ENCODE results near the gene SLC35G6. TPM values are rescaled to one million over a fixed set of nuclear protein-coding genes. Genes with fewer than 3 reads are reported as not detected.

SLC35G6 gene
- total and polyA plus RNA-seq, 4 donors, result not detected

DNA sequence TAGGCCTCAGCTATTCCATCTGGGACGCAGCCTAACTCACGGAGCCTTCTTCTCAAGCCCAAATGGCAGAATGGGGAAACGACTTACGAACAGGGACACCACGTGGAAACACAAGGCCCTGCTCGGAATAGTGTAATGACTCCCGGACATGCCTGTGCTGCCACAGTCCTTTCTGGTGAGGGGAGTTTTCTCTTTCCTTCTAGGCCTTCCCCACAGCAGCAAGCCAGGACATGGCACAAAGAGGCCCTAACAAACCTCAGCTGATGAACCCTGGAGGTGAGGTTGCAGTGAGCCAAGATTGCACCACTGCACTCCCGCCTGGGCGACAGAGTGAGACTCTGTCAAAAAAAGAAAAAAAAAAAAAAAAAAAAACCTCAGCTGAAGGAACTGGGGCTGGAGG, 17.2 kb upstream of the SLC35G6 start:
- Histone ChIP-seq H3K9me3 (ENCODE audit: control insufficient read depth in 4 of 4, low read length in 3 of 4) (no peaks in the 10 kb centered on the region), H3K27ac (ENCODE audit: low read depth in 1 of 2, low read length in 2 of 2) (no peak overlapping the region), H3K4me3 (ENCODE audit: low read depth in 1 of 3, low read length in 3 of 3) (no peak overlapping the region), H3K4me1 (ENCODE audit: control insufficient read depth in 4 of 4, insufficient read depth in 4 of 4, low read length in 3 of 4) (peaks cover 0 to 13% (median 8%) of the 10 kb centered on the region in 4 donors), H3K9ac (ENCODE audit: low read depth in 1 of 2, low read length in 2 of 2) (no peak overlapping the region), H3K27me3 (ENCODE audit: control insufficient read depth in 4 of 4, insufficient read depth in 4 of 4, low read length in 3 of 4) (no peaks in the 10 kb centered on the region), H3K36me3 (ENCODE audit: control insufficient read depth in 4 of 4, insufficient read depth in 3 of 4, low read depth in 1 of 4, low read length in 3 of 4) (peaks cover 0 to 12% (median 3%) of the 10 kb centered on the region in 4 donors)
- WGBS, result 96% methylated on average over 9 of the region's 9 CpGs
- no peak for TF ChIP-seq RAD21 (IDR thresholded peaks at IDR 0.05)
- TF ChIP-seq EGR1 (IDR thresholded peaks at IDR 0.05; ENCODE audit: low read depth in 2 of 2), result no peak
- no peak for TF ChIP-seq HNF4A (conservative IDR thresholded peaks at IDR 0.05)
- TF ChIP-seq, protein P1, sequence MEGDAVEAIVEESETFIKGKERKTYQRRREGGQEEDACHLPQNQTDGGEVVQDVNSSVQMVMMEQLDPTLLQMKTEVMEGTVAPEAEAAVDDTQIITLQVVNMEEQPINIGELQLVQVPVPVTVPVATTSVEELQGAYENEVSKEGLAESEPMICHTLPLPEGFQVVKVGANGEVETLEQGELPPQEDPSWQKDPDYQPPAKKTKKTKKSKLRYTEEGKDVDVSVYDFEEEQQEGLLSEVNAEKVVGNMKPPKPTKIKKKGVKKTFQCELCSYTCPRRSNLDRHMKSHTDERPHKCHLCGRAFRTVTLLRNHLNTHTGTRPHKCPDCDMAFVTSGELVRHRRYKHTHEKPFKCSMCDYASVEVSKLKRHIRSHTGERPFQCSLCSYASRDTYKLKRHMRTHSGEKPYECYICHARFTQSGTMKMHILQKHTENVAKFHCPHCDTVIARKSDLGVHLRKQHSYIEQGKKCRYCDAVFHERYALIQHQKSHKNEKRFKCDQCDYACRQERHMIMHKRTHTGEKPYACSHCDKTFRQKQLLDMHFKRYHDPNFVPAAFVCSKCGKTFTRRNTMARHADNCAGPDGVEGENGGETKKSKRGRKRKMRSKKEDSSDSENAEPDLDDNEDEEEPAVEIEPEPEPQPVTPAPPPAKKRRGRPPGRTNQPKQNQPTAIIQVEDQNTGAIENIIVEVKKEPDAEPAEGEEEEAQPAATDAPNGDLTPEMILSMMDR (IDR thresholded peaks at IDR 0.05; ENCODE audit: low read depth, low read length, missing input control), result no peak
- TF ChIP-seq ATF3 (IDR thresholded peaks at IDR 0.05), result no peak
- no peak for TF ChIP-seq MAX (IDR thresholded peaks at IDR 0.05)
- no peak for TF ChIP-seq FOXA2 (IDR thresholded peaks at IDR 0.05)
- no peak for TF ChIP-seq SP1 (IDR thresholded peaks at IDR 0.05)
- TF ChIP-seq HNF4G (IDR thresholded peaks at IDR 0.05), result no peak
- no peak for TF ChIP-seq NR2F2 (IDR thresholded peaks at IDR 0.05)
- TF ChIP-seq GABPA (IDR thresholded peaks at IDR 0.05 in 1 of 2, conservative IDR thresholded peaks at IDR 0.05 in 1 of 2), result no peak
- TF ChIP-seq RXRA (IDR thresholded peaks at IDR 0.05), result no peak
- TF ChIP-seq YY1 (IDR thresholded peaks at IDR 0.05), result no peak
- no peak for TF ChIP-seq ZBTB33 (IDR thresholded peaks at IDR 0.05)
- TF ChIP-seq TAF1 (conservative IDR thresholded peaks at IDR 0.05), result no peak
- TF ChIP-seq FOXA1 (IDR thresholded peaks at IDR 0.05), result no peak
- no peak for TF ChIP-seq JUND (IDR thresholded peaks at IDR 0.05)
- TF ChIP-seq REST (IDR thresholded peaks at IDR 0.05), result no peak
- no peak for DNase-seq (ENCODE audit: low spot score)

Measured in liver (tissue), 9 donors.